ENCODE measurements around the gene GPR162.

The GPR162 gene

GRCh38 chr12:6849976-6850560 is 28.4 kb downstream of the GPR162 start:
- Histone ChIP-seq H3K9ac (ENCODE audit: low read depth, low read length, poor library complexity, severe bottlenecking) (peak overlapping the region; percentile 95), H3K27me3 (ENCODE audit: insufficient read depth, low read length, poor library complexity, severe bottlenecking) (no peaks in the 10 kb centered on the region)
- TF ChIP-seq CTCF (conservative IDR thresholded peaks at IDR 0.05; ENCODE audit: low read length): no peak
- TF ChIP-seq EZH2phosphoT487 (IDR thresholded peaks at IDR 0.05; ENCODE audit: borderline replicate concordance): no peak

DNA sequence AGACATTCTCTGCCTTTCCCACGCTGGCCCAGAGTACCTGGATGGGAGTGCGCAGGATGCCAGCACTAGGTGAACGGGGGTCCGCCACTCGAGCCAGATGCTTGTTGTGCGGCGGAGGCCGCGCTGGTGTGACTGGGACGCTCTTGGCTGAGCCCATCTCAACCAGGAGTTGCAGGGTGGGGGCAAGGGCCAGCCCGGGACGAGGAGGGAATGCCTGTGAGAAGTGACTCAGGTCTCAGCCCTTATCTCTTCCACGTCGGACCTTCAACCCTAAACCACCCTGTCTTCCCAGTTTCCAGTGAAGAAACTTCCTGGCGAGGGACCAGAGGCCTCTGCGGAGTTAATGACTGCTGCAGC is 29.2 kb downstream of the GPR162 start:
- Histone ChIP-seq H3K27me3 (ENCODE audit: insufficient read depth, low read length, poor library complexity, severe bottlenecking) (no peaks in the 10 kb centered on the region), H3K9me2 (replicated peaks; ENCODE audit: low read depth, low read length) (no peaks in the 10 kb centered on the region), H3F3A (ENCODE audit: low read depth) (peaks cover 4% of the 10 kb centered on the region), H3K79me2 (ENCODE audit: insufficient read depth, low read length) (peaks cover 68% of the 10 kb centered on the region), H3K4me3 (ENCODE audit: low read length, poor library complexity, severe bottlenecking) (peak overlapping the region; percentile 82), H2AFZ (ENCODE audit: low read length) (no peak overlapping the region), H3K4me2 (ENCODE audit: low read depth, low read length, poor library complexity, severe bottlenecking) (peak overlapping the region; percentile 90), H4K20me1 (ENCODE audit: insufficient read depth, low read length, poor library complexity, severe bottlenecking) (peaks cover 24% of the 10 kb centered on the region), H3K4me1 (ENCODE audit: insufficient read depth, low read length, poor library complexity, severe bottlenecking) (peaks cover 42% of the 10 kb centered on the region), H3K9me3 (ENCODE audit: insufficient read depth, low read depth, low read length) (no peaks in the 10 kb centered on the region), H3K36me3 (ENCODE audit: insufficient read depth, low read length) (peaks cover 32% of the 10 kb centered on the region; the same call in 1 of the 2 replicates), H3K9ac (ENCODE audit: low read depth, low read length, poor library complexity, severe bottlenecking) (peak overlapping the region; percentile 95)
- no peak for TF ChIP-seq CTCF (conservative IDR thresholded peaks at IDR 0.05; ENCODE audit: low read length)
- no peak for TF ChIP-seq EZH2phosphoT487 (IDR thresholded peaks at IDR 0.05; ENCODE audit: borderline replicate concordance)

More at GRCh38 chr12:6849976-6850560, 28.4 kb downstream of the GPR162 start:
- peaks cover 24% of the 10 kb centered on the region for H4K20me1 ChIP-seq (ENCODE audit: insufficient read depth, low read length, poor library complexity, severe bottlenecking)
- H3K36me3 ChIP-seq (ENCODE audit: insufficient read depth, low read length): peaks cover 33% of the 10 kb centered on the region; the same call in 1 of the 2 replicates
- H3K4me2 ChIP-seq (ENCODE audit: low read depth, low read length, poor library complexity, severe bottlenecking): peak overlapping the region; percentile 90
- H3K9me3 ChIP-seq (ENCODE audit: insufficient read depth, low read depth, low read length): no peaks in the 10 kb centered on the region
- no peak overlapping the region for H2AFZ ChIP-seq (ENCODE audit: low read length)
- H3K79me2 ChIP-seq (ENCODE audit: insufficient read depth, low read length): peaks cover 61% of the 10 kb centered on the region
- H3K9me2 ChIP-seq (replicated peaks; ENCODE audit: low read depth, low read length): no peaks in the 10 kb centered on the region
- H3F3A ChIP-seq (ENCODE audit: low read depth): peaks cover 4% of the 10 kb centered on the region
- H3K4me3 ChIP-seq (ENCODE audit: low read length, poor library complexity, severe bottlenecking): peak overlapping the region; percentile 82
- peaks cover 42% of the 10 kb centered on the region for H3K4me1 ChIP-seq (ENCODE audit: insufficient read depth, low read length, poor library complexity, severe bottlenecking)

GRCh38 chr12:6851153-6851920 is 29.7 kb downstream of the GPR162 start, which contains the start of gene CDCA3:
Gene CDCA3 (minus strand): TSS chr12:6851286. CDS start chr12:6850952, 334 bp downstream.
- TF ChIP-seq CTCF (conservative IDR thresholded peaks at IDR 0.05; ENCODE audit: low read length) (no peak), EZH2phosphoT487 (IDR thresholded peaks at IDR 0.05; ENCODE audit: borderline replicate concordance) (no peak)
- Histone ChIP-seq H3K79me2 (ENCODE audit: insufficient read depth, low read length) (peaks cover 69% of the 10 kb centered on the region), H3K4me1 (ENCODE audit: insufficient read depth, low read length, poor library complexity, severe bottlenecking) (peaks cover 42% of the 10 kb centered on the region), H3K9me3 (ENCODE audit: insufficient read depth, low read depth, low read length) (no peaks in the 10 kb centered on the region), H3K4me2 (ENCODE audit: low read depth, low read length, poor library complexity, severe bottlenecking) (peak within 1 kb of the TSS; percentile 90), H3K27me3 (ENCODE audit: insufficient read depth, low read length, poor library complexity, severe bottlenecking) (no peaks in the 10 kb centered on the region), H3K9ac (ENCODE audit: low read depth, low read length, poor library complexity, severe bottlenecking) (peak within 1 kb of the TSS; percentile 95), H3K9me2 (replicated peaks; ENCODE audit: low read depth, low read length) (no peaks in the 10 kb centered on the region), H2AFZ (ENCODE audit: low read length) (peak within 1 kb of the TSS; percentile 71), H3K36me3 (ENCODE audit: insufficient read depth, low read length) (peaks cover 32% of the 10 kb centered on the region; the same call in 1 of the 2 replicates), H3F3A (ENCODE audit: low read depth) (peaks cover 4% of the 10 kb centered on the region), H3K4me3 (ENCODE audit: low read length, poor library complexity, severe bottlenecking) (peak within 1 kb of the TSS; percentile 82), H4K20me1 (ENCODE audit: insufficient read depth, low read length, poor library complexity, severe bottlenecking) (peaks cover 24% of the 10 kb centered on the region)

Measured in Loucy (cell line).